Esophagus squamous epithelium (tissue), 5 donors: ENCODE results near the gene KLK14. TPM values are rescaled to one million over a fixed set of nuclear protein-coding genes. Genes with fewer than 3 reads are reported as not detected.

Source experiments
- DNase-seq: peaks from one replicate; lab custom pipeline; 2025; lab: John Stamatoyannopoulos, UW
- H3K27ac ChIP-seq, 4 donors: fragments of 200-600 bp; sonication (generic); one replicate each; pipeline ENCODE4 v1.5.1; 2016 to 2019; ENCODE audit warnings: mild to moderate bottlenecking in 1 of 4
- H3K27me3 ChIP-seq, 4 donors: fragments of 200-600 bp; sonication (generic); 1 replicate in 3 of 4; 2 replicates in 1 of 4; pipeline versions ENCODE4 v1.5.1 to v1.6.0; 2017 to 2021; ENCODE audit warnings: antibody characterized with exemption in 1 of 4
- H3K36me3 ChIP-seq, 3 donors: fragments of 200-600 bp; sonication (generic); one replicate each; pipeline ENCODE4 v1.5.1; 2016 to 2019
- H3K4me1 ChIP-seq, 3 donors: fragments of 200-600 bp; sonication (generic); one replicate each; pipeline ENCODE4 v1.5.1; 2017 to 2019
- H3K4me3 ChIP-seq, 4 donors: fragments of 200-600 bp; sonication (generic); 1 replicate in 3 of 4; 2 replicates in 1 of 4; pipeline ENCODE4 v1.5.1; 2016 to 2019; ENCODE audit warnings: mild to moderate bottlenecking in 2 of 4, moderate library complexity in 1 of 4
- H3K9me3 ChIP-seq, 3 donors: fragments of 200-600 bp; sonication (generic); one replicate each; pipeline ENCODE4 v1.5.1; 2016 to 2019
- POLR2A ChIP-seq, 4 donors: fragments of 450-650 bp; IDR thresholded peaks; one replicate each; pipeline ENCODE4 v1.6.1; 2017; ENCODE audit warnings: antibody characterized with exemption in 4 of 4, mild to moderate bottlenecking in 4 of 4, moderate library complexity in 3 of 4
- WGBS, 2 donors: methylation state at CpG; one replicate each; pipeline ENCODE4 v1.1.5; 2018; 5-methylcytosine and 5-hydroxymethylcytosine counted together
- intact Hi-C: fragments of 100-400 bp; cut with DNase I; formaldehyde crosslinking; loops from one replicate; pipeline ENCODE4 v1.15.0; 2022
- total RNA-seq, 4 donors: library from RNA; depleted of rRNA; stranded (reverse); fragments of >200 nt; gene quantifications; one replicate each; pipeline ENCODE4 v1.1.0, GENCODE V29; 2016
- TF ChIP-seq, protein P1 (sequence below), 6 experiments: fragments of 450-650 bp in 4 of 6; fragments of 200-600 bp in 2 of 6; sonication (generic) in 2 of 6; IDR thresholded peaks; one replicate each; pipeline ENCODE4 v1.5.1; 2016 to 2019; ENCODE audit warnings: antibody characterized with exemption in 6 of 6, mild to moderate bottlenecking in 4 of 6, moderate library complexity in 4 of 6
- donor health status: DM: yes; HTN: yes; CAD: no.

Gene KLK14
- total RNA-seq, 4 donors from 2014 or later: 0.66 TPM; not detected in 3

DNA sequence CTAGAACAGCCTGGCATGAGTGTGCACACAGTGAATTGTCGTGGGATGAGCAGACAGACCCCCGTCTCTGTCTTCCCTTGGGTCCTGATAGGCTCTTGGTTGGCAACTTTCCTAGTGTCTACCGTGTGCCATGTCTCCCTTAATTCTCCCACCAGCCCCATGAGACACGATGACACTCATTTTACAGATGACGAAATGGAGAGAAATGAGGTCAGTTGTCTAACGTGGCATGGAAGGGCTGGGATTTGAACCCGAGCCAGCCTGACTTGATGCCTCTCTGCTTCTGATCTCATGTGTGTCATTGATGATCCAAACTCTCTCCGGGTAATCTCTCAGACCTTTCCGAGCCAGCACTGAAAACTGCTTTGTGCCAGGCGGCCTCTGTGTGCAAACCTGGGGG lies 8.4 kb upstream of the KLK14 start:
- no peaks in the 10 kb centered on the region for H3K36me3 ChIP-seq
- peaks cover 0 to 34% (median 9%) of the 10 kb centered on the region in 3 donors for H3K4me1 ChIP-seq
- no peaks in the 10 kb centered on the region for H3K27me3 ChIP-seq
- TF ChIP-seq, protein P1, sequence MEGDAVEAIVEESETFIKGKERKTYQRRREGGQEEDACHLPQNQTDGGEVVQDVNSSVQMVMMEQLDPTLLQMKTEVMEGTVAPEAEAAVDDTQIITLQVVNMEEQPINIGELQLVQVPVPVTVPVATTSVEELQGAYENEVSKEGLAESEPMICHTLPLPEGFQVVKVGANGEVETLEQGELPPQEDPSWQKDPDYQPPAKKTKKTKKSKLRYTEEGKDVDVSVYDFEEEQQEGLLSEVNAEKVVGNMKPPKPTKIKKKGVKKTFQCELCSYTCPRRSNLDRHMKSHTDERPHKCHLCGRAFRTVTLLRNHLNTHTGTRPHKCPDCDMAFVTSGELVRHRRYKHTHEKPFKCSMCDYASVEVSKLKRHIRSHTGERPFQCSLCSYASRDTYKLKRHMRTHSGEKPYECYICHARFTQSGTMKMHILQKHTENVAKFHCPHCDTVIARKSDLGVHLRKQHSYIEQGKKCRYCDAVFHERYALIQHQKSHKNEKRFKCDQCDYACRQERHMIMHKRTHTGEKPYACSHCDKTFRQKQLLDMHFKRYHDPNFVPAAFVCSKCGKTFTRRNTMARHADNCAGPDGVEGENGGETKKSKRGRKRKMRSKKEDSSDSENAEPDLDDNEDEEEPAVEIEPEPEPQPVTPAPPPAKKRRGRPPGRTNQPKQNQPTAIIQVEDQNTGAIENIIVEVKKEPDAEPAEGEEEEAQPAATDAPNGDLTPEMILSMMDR (IDR thresholded peaks at IDR 0.05): no peak
- no peak for TF ChIP-seq POLR2A (IDR thresholded peaks at IDR 0.05)
- no peak for DNase-seq
- H3K9me3 ChIP-seq: no peaks in the 10 kb centered on the region
- 81 to 83% methylated on average over 10 of the region's 10 CpGs for WGBS, 2 donors
- no peak overlapping the region for H3K4me3 ChIP-seq
- H3K27ac ChIP-seq: no peak overlapping the region
- intact Hi-C loops: loop anchor here (5.0 kb wide), 1 partner anchor 69 kb away; no protein-coding TSS in a partner anchor

- H3K4me1 ChIP-seq: peaks cover 0 to 34% (median 9%) of the 10 kb centered on the region in 3 donors
- no peaks in the 10 kb centered on the region for H3K36me3 ChIP-seq
- H3K27ac ChIP-seq: no peak overlapping the region
- no peak for DNase-seq
- 66 to 81% methylated on average over 7 to 8 of the region's 8 CpGs for WGBS, 2 donors
- no peaks in the 10 kb centered on the region for H3K27me3 ChIP-seq
- no peak overlapping the region for H3K4me3 ChIP-seq
- H3K9me3 ChIP-seq: no peaks in the 10 kb centered on the region
- TF ChIP-seq POLR2A (IDR thresholded peaks at IDR 0.05): no peak
- TF ChIP-seq, protein P1 (IDR thresholded peaks at IDR 0.05): no peak
- intact Hi-C loops: loop anchor here (5.0 kb wide), 1 partner anchor 68 kb away; no protein-coding TSS in a partner anchor
These were observed 7.8 kb upstream of the KLK14 start for GRCh38 chr19:51090471-51090870.

- no peaks in the 10 kb centered on the region for H3K27me3 ChIP-seq
- H3K36me3 ChIP-seq: no peaks in the 10 kb centered on the region
- DNase-seq: no peak
- H3K4me1 ChIP-seq: peaks cover 0 to 28% (median 9%) of the 10 kb centered on the region in 3 donors
- no peaks in the 10 kb centered on the region for H3K9me3 ChIP-seq
- H3K27ac ChIP-seq: no peak overlapping the region
- no peak for TF ChIP-seq POLR2A (IDR thresholded peaks at IDR 0.05)
- TF ChIP-seq, protein P1 (IDR thresholded peaks at IDR 0.05): no peak
- intact Hi-C loops: loop anchor here (5.0 kb wide), 1 partner anchor 67 kb away; no protein-coding TSS in a partner anchor
- WGBS, 2 donors: 84 to 87% methylated on average over 15 to 17 of the region's 17 CpGs
- no peak overlapping the region for H3K4me3 ChIP-seq
These were observed 7.1 kb upstream of the KLK14 start for GRCh38 chr19:51089786-51090185.

GRCh38 chr19:51086153-51086850 lies 3.6 kb upstream of the KLK14 start:
- intact Hi-C loops: no loop called here
- H3K27me3 ChIP-seq: peaks cover 0 to 18% (median 0%) of the 10 kb centered on the region in 4 donors
- H3K27ac ChIP-seq: no peak overlapping the region
- 78 to 85% methylated on average over 14 to 18 of the region's 18 CpGs for WGBS, 2 donors
- no peak for DNase-seq
- no peaks in the 10 kb centered on the region for H3K9me3 ChIP-seq
- no peaks in the 10 kb centered on the region for H3K36me3 ChIP-seq
- TF ChIP-seq, protein P1 (IDR thresholded peaks at IDR 0.05): no peak
- no peak for TF ChIP-seq POLR2A (IDR thresholded peaks at IDR 0.05)
- no peak overlapping the region for H3K4me3 ChIP-seq
- no peaks in the 10 kb centered on the region for H3K4me1 ChIP-seq

DNA sequence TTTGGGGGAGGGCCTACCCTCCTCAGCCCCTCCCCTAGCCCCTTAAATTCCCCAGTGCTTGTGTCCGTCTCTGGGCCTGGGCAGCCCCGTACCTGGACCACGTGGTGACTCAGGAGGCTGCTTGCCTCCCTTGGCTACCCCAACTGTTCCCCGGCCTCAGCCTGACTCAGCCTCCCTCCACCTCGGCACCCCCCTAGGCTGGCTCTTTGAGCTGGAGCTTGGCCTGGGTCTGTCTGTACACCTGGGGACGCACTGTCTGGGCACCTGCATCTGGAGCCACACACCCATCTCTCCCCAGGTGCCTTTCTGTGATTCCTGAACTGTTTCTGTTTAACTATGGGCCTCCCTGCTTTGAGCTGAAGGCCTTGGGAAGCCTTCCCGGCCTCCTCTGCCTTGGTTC lies 1.8 kb upstream of the KLK14 start:
- H3K9me3 ChIP-seq: no peaks in the 10 kb centered on the region
- DNase-seq: no peak
- no peaks in the 10 kb centered on the region for H3K36me3 ChIP-seq
- H3K4me3 ChIP-seq: no peak overlapping the region
- no peak overlapping the region for H3K27ac ChIP-seq
- TF ChIP-seq, protein P1 (IDR thresholded peaks at IDR 0.05): no peak
- TF ChIP-seq POLR2A (IDR thresholded peaks at IDR 0.05): no peak
- H3K4me1 ChIP-seq: peaks cover 0 to 3% (median 0%) of the 10 kb centered on the region in 3 donors
- peaks cover 0 to 18% (median 0%) of the 10 kb centered on the region in 4 donors for H3K27me3 ChIP-seq
- intact Hi-C loops: no loop called here
- 72 to 88% methylated on average over 4 to 5 of the region's 7 CpGs for WGBS, 2 donors
